ENCODE data around the gene ZBTB42. TPM values are rescaled to one million over a fixed set of nuclear protein-coding genes. Genes with fewer than 3 reads are reported as not detected.

The ZBTB42 gene
- total RNA-seq, 1 donor from 2014 or later, result 23.5 TPM

- no peak overlapping the region for H3K4me3 ChIP-seq
These were observed 17.2 kb upstream of the ZBTB42 start for GRCh38 chr14:104783484-104784217.

GRCh38 chr14:104784218-104784568 lies 16.7 kb upstream of the ZBTB42 start:
- H3K4me3 ChIP-seq, result no peak overlapping the region
- H3K27ac ChIP-seq, result no peak overlapping the region
- H3K27me3 ChIP-seq, result no peaks in the 10 kb centered on the region
- peaks cover 20 to 23% of the 10 kb centered on the region in 2 donors for H3K36me3 ChIP-seq
- no peak for TF ChIP-seq CTCF (IDR thresholded peaks at IDR 0.05)
- H3K9me3 ChIP-seq, result no peaks in the 10 kb centered on the region
- intact Hi-C loops (cut with DNase I), result no loop called here
- H3K4me1 ChIP-seq, result peaks cover 10 to 24% of the 10 kb centered on the region in 2 donors
- no peak for DNase-seq (ENCODE audit: low spot score in 2 of 2)

More at GRCh38 chr14:104783484-104784217, 17.2 kb upstream of the ZBTB42 start:
- no peak for DNase-seq (ENCODE audit: low spot score in 2 of 2)
- Histone ChIP-seq H3K4me1 (peaks cover 10 to 24% of the 10 kb centered on the region in 2 donors), H3K36me3 (peaks cover 23 to 24% of the 10 kb centered on the region in 2 donors), H3K27ac (no peak overlapping the region), H3K27me3 (no peaks in the 10 kb centered on the region), H3K9me3 (no peaks in the 10 kb centered on the region)
- intact Hi-C loops (cut with DNase I), result no loop called here
- TF ChIP-seq CTCF (IDR thresholded peaks at IDR 0.05), result no peak

- Histone ChIP-seq H3K9me3 (no peaks in the 10 kb centered on the region), H3K27me3 (no peaks in the 10 kb centered on the region), H3K27ac (peak overlapping the region; percentile 9 to 19), H3K4me3 (no peak overlapping the region), H3K4me1 (peaks cover 10 to 24% of the 10 kb centered on the region in 2 donors), H3K36me3 (peaks cover 12 to 19% of the 10 kb centered on the region in 2 donors)
- DNase-seq (ENCODE audit: low spot score in 2 of 2), result no peak
- TF ChIP-seq CTCF (IDR thresholded peaks at IDR 0.05), result no peak
- intact Hi-C loops (cut with DNase I), result no loop called here
These were observed 15.8 kb upstream of the ZBTB42 start for GRCh38 chr14:104784846-104785707.

- Histone ChIP-seq H3K4me3 (no peak overlapping the region), H3K36me3 (peaks cover 5 to 13% of the 10 kb centered on the region in 2 donors), H3K4me1 (peaks cover 10 to 24% of the 10 kb centered on the region in 2 donors), H3K27me3 (no peaks in the 10 kb centered on the region), H3K9me3 (no peaks in the 10 kb centered on the region), H3K27ac (peak overlapping the region in 1 of 2 donors; percentile 35)
- no peak for DNase-seq (ENCODE audit: low spot score in 2 of 2)
- TF ChIP-seq CTCF (IDR thresholded peaks at IDR 0.05), result no peak
- intact Hi-C loops (cut with DNase I), result no loop called here
These were observed 15.2 kb upstream of the ZBTB42 start for GRCh38 chr14:104785708-104786080.

- no peaks in the 10 kb centered on the region for H3K27me3 ChIP-seq
- peak overlapping the region in 1 of 2 donors; percentile 35 for H3K27ac ChIP-seq
- no peak for DNase-seq (ENCODE audit: low spot score in 2 of 2)
- intact Hi-C loops (cut with DNase I), result no loop called here
- H3K9me3 ChIP-seq, result no peaks in the 10 kb centered on the region
- peaks cover 6 to 13% of the 10 kb centered on the region in 2 donors for H3K36me3 ChIP-seq
- no peak overlapping the region for H3K4me3 ChIP-seq
- no peak for TF ChIP-seq CTCF (IDR thresholded peaks at IDR 0.05)
- H3K4me1 ChIP-seq, result peaks cover 10 to 24% of the 10 kb centered on the region in 2 donors
These were observed 14.8 kb upstream of the ZBTB42 start for GRCh38 chr14:104786091-104786586.
